Measurements from ENCODE around the gene PPP1R36.

DNA sequence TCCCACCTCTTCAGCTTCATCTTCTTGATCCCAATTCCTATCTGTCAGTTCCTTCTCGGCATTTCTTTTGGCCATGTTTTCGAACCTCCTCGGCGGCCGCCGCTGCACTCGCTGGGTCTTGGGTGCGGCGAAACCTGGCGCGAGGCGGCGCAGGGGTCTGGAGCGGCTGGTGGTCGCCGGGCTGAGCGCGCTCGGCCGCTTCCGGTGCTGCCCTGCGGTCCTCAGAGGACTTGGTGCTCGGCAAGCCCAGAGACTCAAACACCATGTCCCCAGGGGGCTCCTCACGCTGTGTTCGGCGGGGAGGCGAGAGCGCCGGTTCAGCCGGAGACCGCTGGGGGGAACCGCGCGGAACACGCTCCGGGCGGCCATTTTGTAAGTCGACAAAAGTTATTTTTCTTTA, 51.8 kb downstream of the PPP1R36 start:
- TF ChIP-seq MYC (IDR thresholded peaks at IDR 0.05; ENCODE audit: low read depth, low read length) (no peak), CTCF (IDR thresholded peaks at IDR 0.05; ENCODE audit: low read depth, low read length) (no peak)
- TF ChIP-seq, protein P1, sequence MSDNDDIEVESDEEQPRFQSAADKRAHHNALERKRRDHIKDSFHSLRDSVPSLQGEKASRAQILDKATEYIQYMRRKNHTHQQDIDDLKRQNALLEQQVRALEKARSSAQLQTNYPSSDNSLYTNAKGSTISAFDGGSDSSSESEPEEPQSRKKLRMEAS (IDR thresholded peaks at IDR 0.05; ENCODE audit: low read depth, low read length), result no peak
